Osteocyte (in vitro differentiated cells): ENCODE measurements around the gene LRRC15. TPM values are rescaled to one million over a fixed set of nuclear protein-coding genes. Genes with fewer than 3 reads are reported as not detected.

Experiments used
- DNase-seq: peaks from one replicate; pipeline ENCODE4 v3.0.0; 2021; ENCODE audit warnings: mixed read lengths; ENCODE audit not compliant: unreplicated experiment; ENCODE audit errors: extremely low spot score
- H3K27ac Mint-ChIP-seq: one replicate; pipeline ENCODE4 v1.8.0; 2021; ENCODE audit warnings: mild to moderate bottlenecking, mixed read lengths; ENCODE audit not compliant: unreplicated experiment
- H3K27me3 Mint-ChIP-seq: one replicate; pipeline ENCODE4 v1.8.0; 2021; ENCODE audit warnings: mixed read lengths; ENCODE audit not compliant: unreplicated experiment
- H3K36me3 Mint-ChIP-seq: one replicate; pipeline ENCODE4 v1.8.0; 2021; ENCODE audit warnings: mixed read lengths; ENCODE audit not compliant: unreplicated experiment
- H3K4me1 Mint-ChIP-seq: one replicate; pipeline ENCODE4 v1.8.0; 2021; ENCODE audit warnings: mixed read lengths; ENCODE audit not compliant: unreplicated experiment
- H3K4me3 Mint-ChIP-seq: one replicate; pipeline ENCODE4 v1.8.0; 2021; ENCODE audit warnings: mild to moderate bottlenecking, moderate library complexity, mixed read lengths; ENCODE audit not compliant: unreplicated experiment
- H3K9me3 Mint-ChIP-seq: one replicate; pipeline ENCODE4 v1.8.0; 2021; ENCODE audit warnings: mixed read lengths; ENCODE audit not compliant: unreplicated experiment
- CTCF ChIP-seq: fragments of 200-600 bp; sonication (generic); IDR thresholded peaks from 2 replicates; pipeline ENCODE4 v1.5.0; 2021; ENCODE audit warnings: antibody characterized with exemption, mild to moderate bottlenecking, moderate library complexity
- total RNA-seq: library from RNA; stranded (reverse); gene quantifications from 2 replicates; pipeline ENCODE4 v1.2.1, GENCODE V29; 2021

LRRC15 gene
- total RNA-seq, 1 donor from 2014 or later: 0.27 TPM

- Mint-ChIP-seq H3K4me1 (peaks cover 23% of the 10 kb centered on the region), H3K27me3 (peaks cover 47% of the 10 kb centered on the region), H3K36me3 (no peaks in the 10 kb centered on the region), H3K4me3 (no peak overlapping the region), H3K9me3 (no peaks in the 10 kb centered on the region), H3K27ac (no peak overlapping the region)
- TF ChIP-seq CTCF: no peak
- DNase-seq: no peak
Measured at GRCh38 chr3:194373028-194373427, 3.5 kb upstream of the LRRC15 start.

GRCh38 chr3:194370753-194371152 lies 1.2 kb upstream of the LRRC15 start:
- H3K36me3 Mint-ChIP-seq: no peaks in the 10 kb centered on the region
- H3K4me1 Mint-ChIP-seq: peaks cover 28% of the 10 kb centered on the region
- H3K9me3 Mint-ChIP-seq: no peaks in the 10 kb centered on the region
- peaks cover 40% of the 10 kb centered on the region for H3K27me3 Mint-ChIP-seq
- H3K4me3 Mint-ChIP-seq: no peak overlapping the region
- no peak for TF ChIP-seq CTCF
- H3K27ac Mint-ChIP-seq: no peak overlapping the region
- DNase-seq: no peak

GRCh38 chr3:194368918-194369317 lies 625 bp downstream of the LRRC15 start:
- DNase-seq: no peak
- H3K4me3 Mint-ChIP-seq: no peak overlapping the region
- H3K27me3 Mint-ChIP-seq: peaks cover 27% of the 10 kb centered on the region
- H3K36me3 Mint-ChIP-seq: no peaks in the 10 kb centered on the region
- no peak for TF ChIP-seq CTCF
- peaks cover 40% of the 10 kb centered on the region for H3K4me1 Mint-ChIP-seq
- H3K9me3 Mint-ChIP-seq: no peaks in the 10 kb centered on the region
- H3K27ac Mint-ChIP-seq: no peak overlapping the region

GRCh38 chr3:194367992-194368841 lies 1.3 kb downstream of the LRRC15 start:
- H3K4me3 Mint-ChIP-seq: no peak overlapping the region
- H3K27ac Mint-ChIP-seq: peak overlapping the region; percentile 59
- peaks cover 23% of the 10 kb centered on the region for H3K27me3 Mint-ChIP-seq

More at GRCh38 chr3:194367992-194368841, 1.3 kb downstream of the LRRC15 start:
- no peak for TF ChIP-seq CTCF
- DNase-seq: no peak
- no peaks in the 10 kb centered on the region for H3K9me3 Mint-ChIP-seq
- H3K4me1 Mint-ChIP-seq: peaks cover 44% of the 10 kb centered on the region
- H3K36me3 Mint-ChIP-seq: no peaks in the 10 kb centered on the region
